Right renal pelvis (tissue), 4 donors: Measurements from ENCODE around the gene MMP24. TPM values are rescaled to one million over a fixed set of nuclear protein-coding genes. Genes with fewer than 3 reads are reported as not detected.

Experiments used
- DNase-seq, 4 donors: peaks; one replicate each; pipeline ENCODE4 v3.0.0-alpha.2; 2013; ENCODE audit warnings: low read depth in 4 of 4, low spot score in 3 of 4, missing footprints in 1 of 4
- polyA plus RNA-seq, 4 donors: library from polyadenylated mRNA; unstranded; fragments of 120-200 nt; gene quantifications; one replicate each; pipeline ENCODE4 v1.2.1, GENCODE V29; 2013; ENCODE audit not compliant: insufficient read length in 4 of 4

The MMP24 gene
- polyA plus RNA-seq, 4 donors, result 1.6 to 2.1 (median 1.8) TPM

GRCh38 chr20:35215066-35215956 is 11.2 kb upstream of the MMP24 start:
- no peak for DNase-seq

- no peak for DNase-seq
Measured at GRCh38 chr20:35216541-35216940, 9.9 kb upstream of the MMP24 start.

GRCh38 chr20:35223941-35224340 is 2.5 kb upstream of the MMP24 start:
- no peak for DNase-seq

GRCh38 chr20:35224536-35224935 is 2.0 kb upstream of the MMP24 start:
- no peak for DNase-seq

GRCh38 chr20:35225319-35226125 is 968 bp upstream of the MMP24 start:
- DNase-seq, result peak in 1 of 4 donors; percentile 8

- DNase-seq, result peak; percentile 33 to 51 (median 46)
Measured at GRCh38 chr20:35226884-35227681, 593 bp downstream of the MMP24 start.

- DNase-seq, result no peak
Measured at GRCh38 chr20:35232575-35232974, 6.1 kb downstream of the MMP24 start.

- DNase-seq, result no peak
Measured at GRCh38 chr20:35235881-35236280, 9.4 kb downstream of the MMP24 start.

- no peak for DNase-seq
Measured at GRCh38 chr20:35237486-35237885, 11.0 kb downstream of the MMP24 start.

- no peak for DNase-seq
Measured at GRCh38 chr20:35238170-35238569, 11.7 kb downstream of the MMP24 start.

- no peak for DNase-seq
Measured at GRCh38 chr20:35238735-35239134, 12.2 kb downstream of the MMP24 start.

GRCh38 chr20:35240083-35240810 is 13.8 kb downstream of the MMP24 start:
- DNase-seq, result no peak

- no peak for DNase-seq
Measured at GRCh38 chr20:35240811-35241293, 14.4 kb downstream of the MMP24 start.

GRCh38 chr20:35243317-35243716 is 16.8 kb downstream of the MMP24 start:
- no peak for DNase-seq

GRCh38 chr20:35243986-35244385 is 17.5 kb downstream of the MMP24 start:
- no peak for DNase-seq

- no peak for DNase-seq
Measured at GRCh38 chr20:35246723-35247122, 20.2 kb downstream of the MMP24 start.

GRCh38 chr20:35248641-35249475 is 22.4 kb downstream of the MMP24 start:
- DNase-seq, result no peak

- no peak for DNase-seq
Measured at GRCh38 chr20:35251613-35251940, 25.1 kb downstream of the MMP24 start.

- DNase-seq, result no peak
Measured at GRCh38 chr20:35252037-35252461, 25.6 kb downstream of the MMP24 start.
